Measurements from ENCODE around the gene KIAA1958.

DNA sequence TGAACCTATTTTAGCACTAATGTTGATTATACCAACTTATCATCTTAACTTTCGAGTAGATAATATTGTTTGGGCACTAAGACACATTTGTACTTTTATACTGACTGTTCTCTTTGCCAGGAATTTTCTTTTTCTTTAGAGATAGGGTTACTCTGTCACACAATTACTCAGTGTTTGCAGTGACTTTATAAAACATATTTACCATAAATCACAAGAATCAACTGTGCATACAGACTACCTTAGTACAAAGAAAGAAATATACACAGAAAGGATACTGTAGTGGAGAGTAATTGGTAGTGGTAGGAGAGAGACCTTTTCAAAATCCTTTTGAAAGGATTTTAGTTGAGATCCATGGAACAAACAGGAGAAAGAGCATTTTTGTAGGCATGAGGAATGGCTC lies 40.3 kb downstream of the KIAA1958 start:
- TF ChIP-seq, protein P1, sequence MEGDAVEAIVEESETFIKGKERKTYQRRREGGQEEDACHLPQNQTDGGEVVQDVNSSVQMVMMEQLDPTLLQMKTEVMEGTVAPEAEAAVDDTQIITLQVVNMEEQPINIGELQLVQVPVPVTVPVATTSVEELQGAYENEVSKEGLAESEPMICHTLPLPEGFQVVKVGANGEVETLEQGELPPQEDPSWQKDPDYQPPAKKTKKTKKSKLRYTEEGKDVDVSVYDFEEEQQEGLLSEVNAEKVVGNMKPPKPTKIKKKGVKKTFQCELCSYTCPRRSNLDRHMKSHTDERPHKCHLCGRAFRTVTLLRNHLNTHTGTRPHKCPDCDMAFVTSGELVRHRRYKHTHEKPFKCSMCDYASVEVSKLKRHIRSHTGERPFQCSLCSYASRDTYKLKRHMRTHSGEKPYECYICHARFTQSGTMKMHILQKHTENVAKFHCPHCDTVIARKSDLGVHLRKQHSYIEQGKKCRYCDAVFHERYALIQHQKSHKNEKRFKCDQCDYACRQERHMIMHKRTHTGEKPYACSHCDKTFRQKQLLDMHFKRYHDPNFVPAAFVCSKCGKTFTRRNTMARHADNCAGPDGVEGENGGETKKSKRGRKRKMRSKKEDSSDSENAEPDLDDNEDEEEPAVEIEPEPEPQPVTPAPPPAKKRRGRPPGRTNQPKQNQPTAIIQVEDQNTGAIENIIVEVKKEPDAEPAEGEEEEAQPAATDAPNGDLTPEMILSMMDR (IDR thresholded peaks at IDR 0.05): no peak
- TF ChIP-seq EZH2 (IDR thresholded peaks at IDR 0.05; ENCODE audit: borderline replicate concordance, insufficient read depth, low read depth, low read length, poor library complexity, severe bottlenecking): no peak
